OCI-LY3 (cell line): Measurements from ENCODE around the gene NUDT4B.
"Not testable (repeated sequence)": the region's sequence is repeated elsewhere in the genome, so short reads cannot be mapped to it uniquely, and the experiment has no call there.

ENCODE experiments used
- EZH2phosphoT487 ChIP-seq: fragments of 200-600 bp; shearing (Covaris generic); IDR thresholded peaks from 2 replicates; pipeline ENCODE4 v1.6.1; 2018; ENCODE audit warnings: antibody characterized with exemption, mixed run types, low read depth
- TF ChIP-seq, protein P1 (sequence below): fragments of 200-600, 300-600 bp; sonication (generic); IDR thresholded peaks from 2 replicates; pipeline ENCODE4 v1.5.1; 2014; ENCODE audit warnings: antibody characterized with exemption, low read length, low read depth

GRCh38 chr1:148743726-148744720 lies 4.6 kb upstream of the NUDT4B start:
- TF ChIP-seq, protein P1, sequence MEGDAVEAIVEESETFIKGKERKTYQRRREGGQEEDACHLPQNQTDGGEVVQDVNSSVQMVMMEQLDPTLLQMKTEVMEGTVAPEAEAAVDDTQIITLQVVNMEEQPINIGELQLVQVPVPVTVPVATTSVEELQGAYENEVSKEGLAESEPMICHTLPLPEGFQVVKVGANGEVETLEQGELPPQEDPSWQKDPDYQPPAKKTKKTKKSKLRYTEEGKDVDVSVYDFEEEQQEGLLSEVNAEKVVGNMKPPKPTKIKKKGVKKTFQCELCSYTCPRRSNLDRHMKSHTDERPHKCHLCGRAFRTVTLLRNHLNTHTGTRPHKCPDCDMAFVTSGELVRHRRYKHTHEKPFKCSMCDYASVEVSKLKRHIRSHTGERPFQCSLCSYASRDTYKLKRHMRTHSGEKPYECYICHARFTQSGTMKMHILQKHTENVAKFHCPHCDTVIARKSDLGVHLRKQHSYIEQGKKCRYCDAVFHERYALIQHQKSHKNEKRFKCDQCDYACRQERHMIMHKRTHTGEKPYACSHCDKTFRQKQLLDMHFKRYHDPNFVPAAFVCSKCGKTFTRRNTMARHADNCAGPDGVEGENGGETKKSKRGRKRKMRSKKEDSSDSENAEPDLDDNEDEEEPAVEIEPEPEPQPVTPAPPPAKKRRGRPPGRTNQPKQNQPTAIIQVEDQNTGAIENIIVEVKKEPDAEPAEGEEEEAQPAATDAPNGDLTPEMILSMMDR = not testable (repeated sequence)
- not testable (repeated sequence) for TF ChIP-seq EZH2phosphoT487
